ENCODE results near the gene PKP1.

DNA sequence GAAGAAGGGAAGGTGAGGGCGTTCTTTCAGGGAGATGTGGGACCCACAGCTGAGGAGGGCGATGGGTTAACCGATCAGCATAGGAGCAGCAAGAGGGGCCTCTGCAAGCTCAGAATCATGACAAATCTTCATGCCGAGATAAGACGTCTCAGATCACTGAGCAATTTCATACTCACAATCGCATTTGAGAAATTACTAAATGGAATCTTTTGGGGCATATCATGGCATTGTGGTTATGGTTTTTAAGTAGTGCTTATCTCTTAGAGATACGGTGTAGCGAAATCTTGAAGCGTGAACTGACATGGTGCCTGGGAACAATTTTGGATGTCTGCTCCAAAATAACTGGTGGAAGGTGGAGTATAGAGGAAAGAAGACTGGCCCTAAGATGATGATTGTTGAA, 88.0 kb downstream of the PKP1 start:
- no peak for TF ChIP-seq CTCF (IDR thresholded peaks at IDR 0.05; ENCODE audit: low read length)
- TF ChIP-seq EZH2 (optimal IDR thresholded peaks at IDR 0.05; ENCODE audit: low read depth, low read length): no peak

All from MM.1S (cell line).